ENCODE results near the gene BMPR2.

Gene BMPR2

GRCh38 chr2:202609381-202610145 lies 233.4 kb downstream of the BMPR2 start:
- DNase-seq = no peak

- DNase-seq = no peak
Measured at GRCh38 chr2:202610380-202610779, 234.3 kb downstream of the BMPR2 start.

- no peak for DNase-seq
Measured at GRCh38 chr2:202612145-202612544, 236.0 kb downstream of the BMPR2 start.

- DNase-seq = no peak
Measured at GRCh38 chr2:202613479-202613878, 237.4 kb downstream of the BMPR2 start.
